ENCODE measurements around the gene PRSS1.
"Not testable (repeated sequence)": the region's sequence is repeated elsewhere in the genome, so short reads cannot be mapped to it uniquely, and the experiment has no call there.

The PRSS1 gene

GRCh38 chr7:142749218-142749993 is at the start of gene PRSS1:
PRSS1 (plus strand) TSS chr7:142749472; CDS start chr7:142749485, 13 bp downstream.
- DNase-seq = no peak

- not testable (repeated sequence) for DNase-seq
Observed at GRCh38 chr7:142700935-142701334, 48.3 kb upstream of the PRSS1 start.

DNA sequence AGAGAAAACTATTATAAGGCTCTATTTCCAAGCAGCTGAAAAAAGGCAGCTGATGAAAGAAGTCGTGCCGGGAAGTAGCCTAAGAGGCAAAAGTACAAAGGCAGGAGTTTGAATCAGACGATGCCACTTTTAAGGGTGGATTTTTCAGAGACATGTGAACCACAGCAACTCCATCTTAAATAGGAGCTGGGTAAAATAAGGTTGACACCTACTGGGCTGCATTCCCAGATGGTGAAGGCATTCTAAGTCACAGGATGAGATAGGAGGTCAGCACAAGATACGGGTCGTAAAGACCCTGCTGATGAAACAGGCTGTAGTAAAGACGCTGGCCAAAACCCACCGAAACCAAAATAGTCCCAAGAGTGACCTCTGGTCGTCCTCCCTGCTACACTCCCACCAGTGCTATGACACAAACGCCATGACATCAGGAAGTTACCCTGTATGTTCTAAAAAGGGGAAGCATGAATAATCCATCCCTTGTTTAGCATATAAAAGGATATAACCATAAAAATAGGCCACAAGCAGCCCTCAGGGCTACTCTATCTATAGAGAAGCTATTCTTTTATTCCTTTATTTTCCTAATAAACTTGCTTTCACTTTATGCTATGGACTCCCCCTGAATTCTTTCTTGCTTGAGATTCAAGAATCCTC is 45.5 kb upstream of the PRSS1 start:
- DNase-seq = no peak

DNA sequence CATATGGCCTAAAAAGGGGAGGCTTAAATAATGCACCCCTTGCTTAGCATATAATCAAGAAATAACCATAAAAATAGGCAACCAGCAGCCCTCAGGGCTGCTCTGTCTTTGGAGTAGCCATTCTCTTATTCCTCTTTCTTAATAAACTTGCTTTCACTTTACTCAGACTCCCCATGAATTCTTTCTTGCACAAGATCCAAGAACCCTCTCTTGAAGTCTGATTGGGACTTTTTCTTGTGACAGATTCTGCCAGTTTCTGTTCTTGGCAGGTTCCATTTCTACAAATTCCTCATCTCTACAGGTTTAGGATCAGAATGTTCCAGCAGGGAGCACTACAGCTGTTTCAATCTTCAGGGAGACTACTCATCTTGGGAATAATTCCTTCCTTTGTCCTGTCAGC is 40.5 kb upstream of the PRSS1 start:
- not testable (repeated sequence) for DNase-seq

GRCh38 chr7:142709921-142710320 is 39.4 kb upstream of the PRSS1 start:
- no peak for DNase-seq

GRCh38 chr7:142711196-142711595 is 38.1 kb upstream of the PRSS1 start:
- no peak for DNase-seq

GRCh38 chr7:142711746-142712616 is 37.3 kb upstream of the PRSS1 start:
- no peak for DNase-seq

- DNase-seq = no peak
Observed at GRCh38 chr7:142712617-142712957, 36.7 kb upstream of the PRSS1 start.

DNA sequence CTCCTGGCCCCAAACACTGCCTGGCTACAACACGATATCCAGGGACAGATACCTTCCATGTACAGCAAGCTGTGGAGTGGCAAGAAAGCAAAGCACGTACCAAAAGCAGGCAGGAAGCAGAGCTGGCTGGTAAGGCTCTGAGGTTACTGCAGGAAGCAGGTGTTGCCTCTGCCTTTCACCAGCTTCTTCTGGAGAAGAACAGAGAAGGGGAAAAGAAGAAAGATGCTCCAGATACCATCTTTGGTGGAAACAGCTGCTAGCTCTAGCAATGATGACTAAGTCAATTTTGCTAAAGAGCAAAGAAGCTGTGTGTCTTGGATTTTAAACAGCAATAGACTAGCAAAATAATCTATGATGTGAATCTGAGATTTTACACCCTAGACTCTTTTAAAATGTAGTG is 34.9 kb upstream of the PRSS1 start:
- DNase-seq = no peak

- no peak for DNase-seq
Observed at GRCh38 chr7:142716596-142716995, 32.7 kb upstream of the PRSS1 start.

- DNase-seq = no peak
Observed at GRCh38 chr7:142717453-142717852, 31.8 kb upstream of the PRSS1 start.

- no peak for DNase-seq
Observed at GRCh38 chr7:142718313-142718712, 31.0 kb upstream of the PRSS1 start.

DNA sequence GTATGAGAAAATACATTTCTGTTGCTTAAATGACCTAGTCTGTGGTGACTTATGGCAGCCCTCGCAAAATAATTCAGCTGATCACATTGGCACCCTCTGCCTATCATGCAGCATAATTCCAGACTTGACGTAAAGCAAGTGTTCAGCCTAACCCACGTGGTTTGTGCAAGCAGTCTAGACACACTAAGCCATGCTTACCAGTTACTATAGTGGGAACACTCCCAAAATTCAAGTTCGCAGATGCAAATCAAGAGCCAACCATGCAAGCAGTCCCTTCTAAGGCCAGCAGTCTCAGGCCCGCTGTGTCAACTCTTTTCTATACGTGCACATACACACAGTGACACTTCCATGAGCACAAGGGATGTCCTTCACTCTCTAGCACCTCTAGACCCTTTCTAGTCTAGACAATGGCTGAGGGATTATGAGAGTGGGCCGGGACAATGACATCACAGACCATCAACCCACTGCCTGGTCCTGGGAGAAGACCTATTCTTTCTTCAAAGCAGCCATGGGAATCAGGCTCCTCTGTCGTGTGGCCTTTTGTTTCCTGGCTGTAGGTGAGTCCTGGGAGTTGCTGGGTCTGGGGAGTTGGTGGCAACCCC is 29.0 kb upstream of the PRSS1 start:
- DNase-seq = no peak

DNA sequence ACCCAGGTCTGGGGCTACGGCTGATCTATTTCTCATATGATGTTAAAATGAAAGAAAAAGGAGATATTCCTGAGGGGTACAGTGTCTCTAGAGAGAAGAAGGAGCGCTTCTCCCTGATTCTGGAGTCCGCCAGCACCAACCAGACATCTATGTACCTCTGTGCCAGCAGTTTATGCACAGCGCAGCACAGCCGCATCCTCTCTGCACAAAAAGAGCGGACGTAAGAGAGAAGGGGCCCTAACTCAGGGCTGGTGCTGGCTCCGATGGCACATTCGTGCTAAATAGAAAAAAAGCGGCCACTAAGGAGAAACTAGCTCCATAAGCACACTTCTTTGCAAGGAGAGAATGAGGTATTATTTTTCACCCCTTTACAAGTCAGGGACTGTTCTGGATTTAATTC is 28.3 kb upstream of the PRSS1 start:
- DNase-seq = no peak

DNA sequence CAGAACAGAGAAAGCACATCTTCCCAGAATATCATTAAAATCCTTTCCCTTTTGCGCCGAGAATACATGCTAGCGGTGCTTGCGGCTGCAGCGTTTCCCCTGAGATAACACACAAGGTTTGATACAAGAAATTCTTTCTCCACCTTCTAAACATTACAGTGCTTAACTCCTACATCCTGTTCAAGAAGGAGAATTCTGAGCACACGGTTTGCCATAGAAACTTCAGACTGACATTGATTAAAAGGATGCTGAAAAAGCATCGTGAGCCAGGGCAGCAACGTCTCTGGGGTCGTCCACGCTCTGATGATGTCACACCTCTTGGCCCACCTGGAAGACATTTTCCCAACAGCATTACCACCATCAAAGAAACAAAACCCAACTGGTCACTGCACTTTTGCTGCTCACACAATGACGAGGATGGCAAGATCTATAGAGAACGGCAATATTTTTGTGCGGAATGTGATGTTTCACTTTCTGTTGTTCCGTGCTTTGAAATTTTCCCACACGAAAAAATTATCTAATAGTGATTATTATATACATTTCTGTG is 27.0 kb upstream of the PRSS1 start:
- no peak for DNase-seq

- no peak for DNase-seq
Observed at GRCh38 chr7:142733271-142733670, 16.0 kb upstream of the PRSS1 start.

GRCh38 chr7:142739923-142740492 is 9.3 kb upstream of the PRSS1 start:
- no peak for DNase-seq

GRCh38 chr7:142740786-142741185 is 8.5 kb upstream of the PRSS1 start:
- DNase-seq = no peak

DNA sequence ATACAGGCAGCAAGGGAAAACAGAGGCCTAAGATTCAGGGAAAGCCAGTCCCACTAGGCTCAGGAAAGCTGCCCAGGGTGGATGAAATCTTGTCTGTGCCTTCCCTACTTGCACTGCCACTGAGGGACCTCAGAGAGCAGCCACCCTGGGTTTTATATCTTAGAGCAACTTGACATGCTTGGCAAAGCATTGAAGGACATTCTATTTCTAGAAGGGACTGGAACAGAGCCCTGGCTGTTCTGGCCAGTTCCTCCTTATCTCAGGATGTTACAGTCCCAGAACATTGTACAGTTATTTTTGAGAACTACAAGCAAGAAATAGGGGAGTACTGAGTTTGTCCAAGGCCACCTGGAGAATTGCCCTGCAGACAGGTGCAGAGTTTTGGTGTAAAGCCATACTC is 7.3 kb upstream of the PRSS1 start:
- not testable (repeated sequence) for DNase-seq

- no peak for DNase-seq
Observed at GRCh38 chr7:142745091-142745635, 4.1 kb upstream of the PRSS1 start.

DNA sequence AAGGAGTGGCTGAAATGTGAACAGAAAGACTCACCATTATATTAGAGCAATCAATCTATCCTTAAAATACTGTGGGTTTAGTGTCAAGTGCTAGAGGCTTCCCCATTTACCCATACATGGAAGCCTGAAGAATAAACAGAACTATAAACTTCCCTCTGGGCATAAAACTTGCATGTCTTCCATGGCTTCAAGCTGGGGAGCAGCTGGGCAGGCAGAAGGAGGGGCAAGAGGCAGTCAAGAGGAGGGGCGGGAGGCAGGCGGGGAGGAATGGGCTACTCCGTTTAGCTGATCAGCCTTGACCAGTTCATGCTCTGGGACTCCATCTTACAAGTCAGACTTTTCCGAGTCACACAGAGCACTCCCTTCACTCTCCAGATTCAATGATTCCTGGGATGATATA is 3.5 kb upstream of the PRSS1 start:
- no peak for DNase-seq

GRCh38 chr7:142746264-142746663 is 3.0 kb upstream of the PRSS1 start:
- DNase-seq = no peak
